SIG-M5 (cell line): ENCODE measurements around the gene SLC25A2.

Source experiments
- DNase-seq: peaks from one replicate; lab custom pipeline; 2025; lab: John Stamatoyannopoulos, UW

SLC25A2 gene

DNA sequence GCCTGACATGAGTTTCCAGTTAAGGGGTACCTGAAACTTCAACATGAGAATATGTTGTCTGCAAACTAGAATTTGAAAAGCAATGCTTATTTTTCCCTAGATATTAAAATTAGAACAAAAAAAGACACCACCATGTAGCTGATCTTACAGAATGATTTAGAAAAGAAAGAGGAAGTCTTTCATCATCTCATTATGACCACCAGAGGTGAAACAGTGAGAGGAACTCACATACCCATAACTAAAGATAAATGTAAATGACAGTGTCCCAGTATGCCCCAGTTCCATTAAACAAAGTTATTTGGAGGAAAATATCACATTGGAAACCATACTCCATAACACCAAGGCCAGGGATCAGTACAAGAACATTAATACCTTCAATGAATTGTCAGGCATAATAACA is 9.9 kb upstream of the SLC25A2 start:
- DNase-seq: no peak

DNA sequence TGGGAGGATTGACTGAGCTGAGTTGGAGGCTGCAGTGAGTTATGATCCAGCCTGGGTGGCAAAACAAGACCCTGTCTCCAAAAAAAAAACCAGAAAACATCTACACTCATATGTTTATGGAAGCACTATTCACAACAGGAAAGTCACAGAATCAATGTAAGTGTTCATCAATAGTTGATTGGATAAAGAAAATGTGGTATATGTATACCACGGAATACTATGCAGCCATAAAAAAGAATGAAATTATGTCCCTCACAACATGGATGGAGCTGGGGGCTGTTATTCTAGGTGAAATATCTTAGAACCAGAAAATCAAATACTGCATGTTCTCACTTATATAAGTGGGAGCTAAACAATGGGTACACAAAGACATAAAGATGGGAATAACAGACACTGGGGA is 2.8 kb upstream of the SLC25A2 start:
- DNase-seq: no peak

DNA sequence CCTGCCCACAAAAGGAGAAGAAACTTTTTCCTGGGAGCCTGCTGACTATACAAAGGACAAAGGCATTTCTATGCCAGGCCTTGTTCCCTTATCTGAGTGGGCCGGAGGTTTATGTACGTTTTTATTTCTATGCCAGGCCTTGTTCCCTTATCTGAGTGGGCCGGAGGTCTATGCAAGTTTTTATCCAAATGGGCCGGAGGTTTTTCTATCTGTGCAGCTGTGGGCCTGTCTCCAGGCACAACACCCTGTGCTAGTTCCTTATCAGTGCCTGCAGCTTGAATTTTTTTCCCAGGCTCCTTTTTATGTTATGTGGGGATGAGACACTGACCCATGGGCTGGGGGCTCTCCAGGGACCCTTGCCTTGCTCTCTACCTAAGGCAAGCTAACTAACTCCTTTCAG is 5.5 kb downstream of the SLC25A2 start:
- no peak for DNase-seq

DNA sequence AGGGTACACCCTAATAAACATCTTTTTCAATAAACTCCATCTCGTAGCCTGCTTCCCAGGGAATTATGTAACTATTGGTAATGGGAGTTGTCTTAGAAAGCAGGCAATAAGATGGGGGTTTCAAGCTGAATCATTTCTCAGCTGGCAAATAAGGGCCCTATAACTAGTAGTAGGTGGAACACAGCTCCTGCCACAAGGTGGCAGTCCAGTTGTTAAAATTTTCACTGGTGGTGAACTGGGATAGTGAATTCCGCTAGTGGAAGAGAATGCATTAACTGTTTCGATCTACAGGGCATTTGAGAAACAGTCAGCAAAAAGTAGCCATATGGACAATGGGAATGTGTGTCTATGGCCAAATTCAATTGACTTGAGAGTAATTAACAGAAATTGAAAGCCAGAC is 30.9 kb downstream of the SLC25A2 start:
- no peak for DNase-seq

DNA sequence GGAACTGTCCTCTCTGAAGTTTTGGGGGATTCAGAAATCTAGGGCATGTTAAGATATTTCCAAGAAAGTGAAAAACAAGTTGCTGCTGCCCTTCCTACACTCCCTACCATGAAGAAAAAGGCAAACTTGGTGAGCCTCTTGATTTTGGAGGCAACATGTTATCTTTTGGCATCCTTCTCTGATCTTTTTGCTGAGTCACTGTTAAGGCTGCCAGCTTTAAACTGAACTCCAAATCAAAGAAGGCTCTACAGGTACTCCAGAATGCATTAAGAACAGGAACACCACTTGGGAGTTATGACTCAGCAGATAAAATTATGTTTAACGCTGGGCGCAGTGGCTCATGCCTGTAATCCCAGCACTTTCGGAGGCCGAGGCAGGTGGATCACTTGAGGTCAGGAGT is 34.7 kb downstream of the SLC25A2 start:
- DNase-seq: no peak

DNA sequence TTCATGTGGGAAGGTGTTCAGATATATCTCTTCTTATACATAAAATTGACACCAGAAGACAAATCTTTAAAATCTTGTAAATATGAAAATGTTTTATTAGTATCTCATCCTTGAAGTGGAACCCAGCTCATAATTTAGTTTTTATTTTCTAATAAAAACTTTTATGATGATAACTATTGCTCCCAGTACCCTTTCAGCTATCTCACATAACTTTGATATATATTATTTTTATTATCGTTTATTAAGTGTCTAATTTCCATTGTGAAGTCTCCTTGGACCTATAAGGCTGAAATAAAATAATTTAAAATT is 42.7 kb downstream of the SLC25A2 start:
- DNase-seq: no peak

DNA sequence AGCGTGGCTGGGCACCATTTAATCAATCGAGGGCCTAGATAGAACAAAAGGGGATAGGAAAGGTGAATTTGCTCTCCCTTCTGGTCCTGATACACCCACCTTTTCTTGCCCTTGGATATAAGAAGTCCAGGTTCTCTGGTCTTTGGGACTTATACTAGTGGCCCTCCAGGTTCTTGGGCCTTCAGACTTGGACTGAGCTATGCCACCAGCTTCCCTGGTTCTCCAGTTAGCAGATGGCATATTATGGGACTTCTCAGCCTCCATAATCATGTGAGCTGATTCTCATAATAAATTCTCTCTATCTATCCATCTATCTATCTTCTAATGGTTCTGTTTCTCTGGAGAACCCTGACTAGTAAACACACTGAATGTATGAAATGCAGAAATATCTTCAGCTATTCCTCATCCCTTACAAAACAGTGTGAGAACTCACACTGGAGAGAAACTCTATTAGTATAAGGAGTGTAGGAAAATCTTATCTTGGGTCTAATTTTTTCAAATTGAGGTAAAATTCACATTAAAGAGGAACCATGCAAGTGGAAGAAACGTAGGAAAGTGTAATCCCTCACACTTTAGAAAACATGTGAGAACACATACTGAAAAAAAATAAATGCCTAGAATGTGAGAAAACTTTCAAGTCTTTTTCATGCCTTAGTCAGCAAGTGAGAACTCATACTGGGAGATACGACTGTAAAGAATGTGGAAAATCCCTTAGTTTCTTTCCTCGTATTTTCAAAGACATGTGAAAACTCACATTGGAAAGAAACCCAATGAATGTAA is 43.2 kb downstream of the SLC25A2 start:
- DNase-seq: no peak

DNA sequence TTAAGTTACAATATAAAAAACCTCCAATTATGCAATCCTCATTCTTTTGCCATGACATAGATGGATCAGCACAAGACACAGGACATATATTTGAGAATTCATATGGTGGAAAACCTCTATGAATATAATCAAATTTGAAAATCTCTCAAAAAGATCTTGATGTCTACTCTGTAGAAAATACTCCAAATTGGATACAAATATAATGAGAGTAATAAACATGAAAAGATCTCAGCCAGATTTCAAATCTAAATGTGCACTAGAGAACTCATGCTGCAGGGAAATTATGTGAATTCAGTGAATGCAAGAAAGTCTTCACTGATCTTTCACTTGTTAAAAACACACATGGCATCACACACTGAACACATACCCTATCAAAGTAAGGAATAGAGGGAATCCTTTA is 44.9 kb downstream of the SLC25A2 start:
- no peak for DNase-seq

DNA sequence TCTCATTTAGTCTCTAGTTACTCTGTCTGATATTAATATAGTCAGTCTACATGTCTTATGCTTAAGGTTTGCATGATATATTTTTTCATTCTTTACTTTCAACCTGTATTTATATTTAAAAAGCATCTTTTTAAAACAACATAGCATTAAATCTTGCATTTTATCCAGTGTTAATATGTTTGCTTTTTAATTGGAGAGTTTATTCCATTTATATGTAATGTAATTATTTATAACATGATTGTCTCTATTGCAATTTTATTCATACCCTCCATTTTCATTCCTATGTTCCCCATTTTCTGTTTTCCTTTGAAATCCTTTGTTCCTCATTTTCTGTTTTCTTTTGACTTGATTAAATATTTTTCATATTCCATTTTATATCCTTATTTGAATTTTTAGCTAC is 45.4 kb downstream of the SLC25A2 start:
- no peak for DNase-seq
